Mesenteric fat pad (tissue), 1 donor: ENCODE results near the gene ATP5MC2. TPM values are rescaled to one million over a fixed set of nuclear protein-coding genes. Genes with fewer than 3 reads are reported as not detected.

Source experiments
- DNase-seq: peaks from one replicate; pipeline ENCODE4 v3.0.0-alpha.2; 2020; ENCODE audit warnings: low spot score
- total RNA-seq: library from RNA; stranded (reverse); fragmentation: NEBNext Ultra II Directional; extraction: Animal tissue kit (Norgen Biotek cat#: 25700); gene quantifications from one replicate; pipeline ENCODE4 v1.2.1, GENCODE V29; 2021
- donor health status: DM: yes; HTN: yes; CAD: no.

The ATP5MC2 gene
- total RNA-seq, 1 donor from 2014 or later = 194 TPM

- peak; percentile 89 for DNase-seq
These were observed 19.6 kb upstream of the ATP5MC2 start for GRCh38 chr12:53695152-53696145.

DNA sequence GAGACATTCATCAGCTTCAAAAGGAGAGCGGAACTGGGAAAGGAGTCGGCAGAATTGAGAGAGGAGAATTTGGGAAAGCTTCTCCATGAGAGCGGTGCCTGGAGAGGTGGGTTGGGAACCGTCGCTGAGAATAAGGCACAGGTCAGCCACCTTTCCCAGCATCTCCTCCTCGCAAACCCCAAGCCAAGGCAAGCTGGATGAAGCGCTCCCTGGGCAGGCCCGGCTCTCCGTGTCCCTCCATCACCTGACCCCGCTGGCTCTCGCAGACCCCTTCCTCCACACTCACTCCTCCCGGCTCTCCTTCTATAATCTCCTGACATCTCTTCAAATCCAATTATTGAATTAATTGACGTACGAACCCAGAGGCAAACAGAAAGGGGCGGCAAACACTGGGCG lies 18.9 kb upstream of the ATP5MC2 start:
- DNase-seq = peak; percentile 65

- DNase-seq = no peak
These were observed 12.3 kb upstream of the ATP5MC2 start for GRCh38 chr12:53688134-53688533.

DNA sequence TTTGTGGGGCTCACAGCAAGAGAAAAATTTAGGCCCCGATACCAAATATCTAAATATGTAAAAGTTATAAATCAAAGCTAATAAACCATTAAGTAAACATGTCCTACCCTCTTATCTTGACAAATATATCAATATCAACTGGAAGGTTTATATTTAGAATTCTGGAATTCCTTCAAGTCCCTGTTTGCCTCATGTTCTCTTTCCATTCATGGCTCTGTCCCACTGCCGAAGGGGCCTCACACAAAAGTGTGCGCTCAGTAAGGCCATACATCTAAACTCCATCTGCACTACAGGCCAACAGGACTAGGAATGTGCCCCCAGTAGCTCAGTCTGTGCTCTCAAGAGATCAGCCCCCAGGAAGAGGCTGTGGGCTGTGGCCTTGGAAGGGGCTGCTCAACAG lies 10.6 kb upstream of the ATP5MC2 start:
- DNase-seq = peak; percentile 8

DNA sequence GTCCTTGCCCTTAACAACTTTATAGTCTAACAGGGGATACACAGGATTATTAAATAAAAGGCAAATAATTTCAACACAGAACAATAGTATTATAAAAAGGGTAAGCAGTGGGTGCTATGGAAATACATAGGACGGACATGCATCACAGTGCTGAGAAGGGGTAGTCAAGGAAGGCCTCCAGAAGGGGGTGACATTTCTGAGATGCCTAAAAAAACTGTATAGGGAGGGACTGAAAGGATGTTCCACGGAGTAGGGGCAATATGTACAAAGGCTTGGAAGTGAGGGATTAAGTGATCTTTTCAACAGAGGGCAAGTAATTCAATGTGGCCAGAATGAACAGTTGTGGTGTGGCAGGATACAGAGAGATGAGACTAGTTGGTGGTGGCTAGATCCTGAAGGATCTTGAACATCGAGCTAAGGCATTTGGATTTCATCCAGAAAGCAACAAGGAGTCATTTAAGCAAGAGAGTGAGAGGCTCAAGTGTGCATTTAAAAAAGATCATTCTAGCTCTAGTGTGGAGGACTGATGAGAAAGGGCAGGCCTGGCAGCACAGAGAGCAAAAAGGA lies 8.9 kb upstream of the ATP5MC2 start:
- DNase-seq = peak; percentile 2

DNA sequence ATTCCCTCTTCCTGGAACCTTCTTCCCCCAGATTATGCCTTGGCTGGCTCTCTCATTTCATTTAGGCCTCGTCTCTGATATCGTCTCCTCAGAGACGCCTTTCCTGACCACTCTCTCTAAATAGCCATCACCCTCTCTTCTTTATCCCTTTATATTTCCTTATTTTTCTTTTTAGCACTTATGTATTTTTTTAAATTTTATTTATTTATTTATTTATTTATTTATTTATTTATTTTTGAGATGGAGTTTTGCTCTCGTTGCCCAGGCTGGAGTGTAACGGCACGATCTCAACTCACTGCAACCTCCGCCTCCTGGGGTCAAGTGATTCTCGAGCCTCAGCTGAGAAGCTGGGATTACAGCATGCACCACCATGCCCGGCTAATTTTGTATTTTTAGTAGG lies 8.1 kb upstream of the ATP5MC2 start:
- DNase-seq = peak; percentile 39

DNA sequence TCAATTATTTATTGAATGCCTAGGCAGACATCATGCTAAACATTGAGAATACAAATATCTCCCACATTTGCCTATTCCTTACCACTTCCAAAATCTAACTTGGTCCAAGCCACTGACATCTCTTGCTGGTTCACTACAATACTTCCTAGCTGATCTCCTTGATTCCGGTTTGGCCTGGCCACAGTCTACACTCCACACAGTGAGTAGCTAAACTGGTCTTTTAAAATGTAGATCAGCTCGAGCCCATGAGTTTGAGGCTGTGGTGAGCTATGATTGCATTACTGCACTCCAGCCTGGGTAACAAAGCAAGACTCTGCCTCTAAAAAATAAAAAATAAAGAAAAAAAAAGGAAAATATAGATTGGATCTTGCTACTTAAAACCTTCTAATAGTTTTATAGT lies 7.6 kb upstream of the ATP5MC2 start:
- no peak for DNase-seq

DNA sequence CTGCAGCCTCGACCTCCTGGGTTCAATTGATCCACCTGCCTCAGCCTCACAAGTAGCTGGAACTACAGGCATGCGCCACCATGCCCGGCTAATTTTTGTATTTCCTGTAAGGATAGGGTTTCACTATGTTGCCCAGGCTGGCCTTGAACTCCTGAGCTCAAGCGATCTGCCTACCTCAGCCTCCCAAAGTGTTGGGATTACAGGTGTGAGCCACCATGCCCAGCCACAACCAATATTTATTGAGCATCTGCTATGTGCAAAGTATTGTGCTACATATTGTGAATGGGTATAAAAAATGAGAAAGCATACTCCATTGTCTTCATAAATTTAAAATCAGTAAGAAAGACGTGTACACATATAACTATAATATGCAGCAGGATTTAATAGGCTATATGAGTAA lies 4.2 kb upstream of the ATP5MC2 start:
- DNase-seq = peak; percentile 24

GRCh38 chr12:53677800-53678148 lies 1.9 kb upstream of the ATP5MC2 start:
- no peak for DNase-seq

- no peak for DNase-seq
These were observed 1.3 kb upstream of the ATP5MC2 start for GRCh38 chr12:53677016-53677799.

DNA sequence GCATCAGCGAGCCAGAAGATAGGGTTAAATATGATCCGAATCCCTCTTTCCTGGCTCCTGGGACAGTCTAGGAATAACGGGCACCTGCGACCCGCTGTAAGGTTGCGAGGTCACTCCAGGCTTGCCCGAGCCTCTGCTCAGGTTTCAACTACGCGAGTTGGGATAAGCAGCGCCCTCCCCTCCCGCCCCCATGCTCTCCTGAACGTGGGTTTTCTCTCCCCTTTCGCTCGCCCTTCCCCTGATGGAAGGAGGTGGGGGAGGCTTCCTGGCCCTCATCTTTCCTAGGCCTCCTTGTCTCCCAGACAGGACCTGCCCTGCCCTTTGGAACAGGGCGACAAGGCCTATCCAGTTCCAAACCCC lies 753 bp upstream of the ATP5MC2 start:
- DNase-seq = no peak

GRCh38 chr12:53674977-53675700 lies 744 bp downstream of the ATP5MC2 start:
- no peak for DNase-seq

- no peak for DNase-seq
These were observed 4.9 kb downstream of the ATP5MC2 start for GRCh38 chr12:53670971-53671370.

- DNase-seq = no peak
These were observed 5.6 kb downstream of the ATP5MC2 start for GRCh38 chr12:53670308-53670707.

GRCh38 chr12:53667080-53667479 lies 8.8 kb downstream of the ATP5MC2 start:
- DNase-seq = no peak

GRCh38 chr12:53664936-53665335 lies 10.9 kb downstream of the ATP5MC2 start:
- no peak for DNase-seq

GRCh38 chr12:53664191-53664590 lies 11.7 kb downstream of the ATP5MC2 start:
- no peak for DNase-seq

- DNase-seq = no peak
These were observed 15.8 kb downstream of the ATP5MC2 start for GRCh38 chr12:53660041-53660440.

GRCh38 chr12:53659571-53659981 lies 16.3 kb downstream of the ATP5MC2 start:
- DNase-seq = no peak

DNA sequence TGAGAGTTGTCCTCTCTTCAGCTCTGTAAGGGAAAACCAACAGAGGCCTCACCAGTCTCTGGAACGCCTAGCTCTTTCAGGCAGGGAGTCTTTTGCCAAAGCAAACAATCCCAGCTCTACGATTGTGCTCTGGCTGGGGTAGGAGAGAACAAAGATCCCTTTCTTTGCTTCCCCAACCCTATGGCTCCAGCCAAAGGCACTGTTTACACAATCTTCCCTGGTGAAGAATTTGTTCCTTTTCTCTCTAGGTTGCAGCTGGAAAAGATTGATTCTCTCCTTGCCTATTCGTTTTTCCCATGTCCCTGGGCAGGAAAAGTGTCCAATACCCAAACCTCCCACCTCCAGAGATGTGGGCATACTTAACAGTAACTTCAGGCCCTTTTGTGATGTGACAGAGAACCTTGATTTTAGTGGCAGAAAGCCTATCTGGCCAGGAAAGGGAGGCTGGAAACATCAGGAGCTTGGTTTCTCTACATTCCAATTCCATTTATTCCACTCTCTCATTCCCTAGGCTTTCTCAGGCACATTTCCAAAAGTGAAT lies 16.8 kb downstream of the ATP5MC2 start:
- no peak for DNase-seq

DNA sequence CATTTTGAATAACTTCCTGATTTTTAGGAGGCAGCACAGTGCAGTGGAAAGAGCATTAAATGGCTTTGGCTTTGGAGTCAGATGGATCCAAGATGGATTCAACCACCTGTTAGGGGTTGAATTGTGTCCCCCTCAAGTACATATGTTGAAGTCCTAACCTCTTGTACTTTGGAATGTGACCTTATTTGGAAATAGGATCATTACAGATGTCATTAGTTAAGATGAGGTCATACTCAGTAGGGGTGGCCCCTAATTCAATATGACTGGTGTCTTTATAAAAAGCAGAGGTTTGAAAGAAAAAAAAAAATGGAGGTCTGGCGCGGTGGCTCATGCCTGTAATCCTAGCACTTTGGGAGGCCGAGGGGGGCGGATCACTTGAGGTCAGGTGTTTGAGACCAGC lies 18.8 kb downstream of the ATP5MC2 start:
- no peak for DNase-seq
